ENCODE results near the gene EBLN2. TPM values are rescaled to one million over a fixed set of nuclear protein-coding genes. Genes with fewer than 3 reads are reported as not detected.

The EBLN2 gene
- total and polyA plus RNA-seq, 9 of the 15 experiments (the other 6 are each of a cell fraction or from before 2014, with no cell fraction given) = 0.39 to 4.6 (median 2.2) TPM

DNA sequence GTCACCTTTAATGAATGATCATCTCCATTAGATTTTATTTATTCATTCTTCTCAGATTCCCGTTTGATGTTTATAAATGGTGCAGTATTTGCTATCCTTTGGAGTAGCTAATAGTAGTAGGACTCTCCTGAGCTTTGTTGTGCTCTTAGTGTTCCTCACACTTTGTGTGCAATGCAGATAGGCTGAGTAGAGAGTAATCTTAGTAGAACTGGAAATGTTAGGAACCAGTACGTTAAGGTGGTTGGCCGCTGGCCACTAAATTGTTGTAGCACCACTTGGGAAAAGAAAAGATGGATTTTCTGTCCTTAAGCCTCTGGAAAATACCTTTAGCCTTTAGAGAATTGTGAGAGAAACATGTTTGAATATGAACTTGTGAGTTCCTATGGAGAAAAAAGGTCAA lies 19.9 kb upstream of the EBLN2 start:
- Histone ChIP-seq H3K9ac (ENCODE audit: insufficient read depth in 1 of 2, low read depth in 2 of 2, low read length in 2 of 2) (no peak overlapping the region), H2AFZ (ENCODE audit: low read depth, low read length) (no peak overlapping the region), H3K27ac (ENCODE audit: extremely low read depth, low read depth, low read length) (peak overlapping the region; percentile 30; the same call in 1 of the 3 replicates), H3K4me3 (no peak overlapping the region), H3K9me1 (ENCODE audit: control insufficient read depth, insufficient read depth, low read length) (no peaks in the 10 kb centered on the region), H3K4me1 (replicated peaks in 1 of 2; ENCODE audit: control insufficient read depth in 2 of 2, insufficient read depth in 2 of 2, low read length in 2 of 2) (peaks cover 0 to 6% of the 10 kb centered on the region in 2 experiments; a peak in 3 of 5 replicates), H3K79me2 (ENCODE audit: control insufficient read depth, insufficient read depth, low read length) (peaks cover 100% of the 10 kb centered on the region), H3K27me3 (ENCODE audit: control insufficient read depth in 2 of 2, insufficient read depth in 2 of 2, low read length in 2 of 2) (no peaks in the 10 kb centered on the region), H4K20me1 (replicated peaks; ENCODE audit: control insufficient read depth, insufficient read depth, low read length) (peaks cover 24% of the 10 kb centered on the region), H3K36me3 (ENCODE audit: control insufficient read depth, insufficient read depth, low read length) (peaks cover 14% of the 10 kb centered on the region; the same call in 1 of the 3 replicates), H3K4me2 (ENCODE audit: insufficient read depth, low read length) (no peak overlapping the region), H3K9me3 (replicated peaks; ENCODE audit: control insufficient read depth, insufficient read depth, low read depth, low read length) (no peaks in the 10 kb centered on the region)
- intact Hi-C loops (cut with micrococcal nuclease) = no loop called here
- peak; percentile 50; the same call in 2 of the 3 replicates for ATAC-seq
- no peak for FAIRE-seq
- ChIA-PET CTCF (ENCODE audit: low intra/inter-chr PET ratio) (no interaction called here), POLR2A (interaction anchor here (0.7 kb wide), 1 partner anchor 29 kb away, joined by 4 read pairs; no protein-coding TSS in a partner anchor)
- no TSS peak for BruUV-seq (replicated peaks)
- no peak for DNase-seq (ENCODE audit: extremely low read depth in 1 of 4, low spot score in 3 of 4)
- WGBS (ENCODE audit: insufficient coverage, low coverage, missing lambda C conversion rate) = 0% methylated on average over 3 of the region's 3 CpGs
- in situ Hi-C loops (cut with MboI) = no loop called here
- TF ChIP-seq ZNF766 (CRISPR knock-in tag; conservative IDR thresholded peaks at IDR 0.05) = no peak
- no peak for TF ChIP-seq STAT5B (CRISPR knock-in tag; IDR thresholded peaks at IDR 0.05)
- no peak for TF ChIP-seq TFAM (CRISPR knock-in tag; conservative IDR thresholded peaks at IDR 0.05)
- TF ChIP-seq, protein P1, sequence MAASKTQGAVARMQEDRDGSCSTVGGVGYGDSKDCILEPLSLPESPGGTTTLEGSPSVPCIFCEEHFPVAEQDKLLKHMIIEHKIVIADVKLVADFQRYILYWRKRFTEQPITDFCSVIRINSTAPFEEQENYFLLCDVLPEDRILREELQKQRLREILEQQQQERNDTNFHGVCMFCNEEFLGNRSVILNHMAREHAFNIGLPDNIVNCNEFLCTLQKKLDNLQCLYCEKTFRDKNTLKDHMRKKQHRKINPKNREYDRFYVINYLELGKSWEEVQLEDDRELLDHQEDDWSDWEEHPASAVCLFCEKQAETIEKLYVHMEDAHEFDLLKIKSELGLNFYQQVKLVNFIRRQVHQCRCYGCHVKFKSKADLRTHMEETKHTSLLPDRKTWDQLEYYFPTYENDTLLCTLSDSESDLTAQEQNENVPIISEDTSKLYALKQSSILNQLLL (CRISPR knock-in tag; IDR thresholded peaks at IDR 0.05; ENCODE audit: borderline replicate concordance) = no peak
- TF ChIP-seq ZNF445 (CRISPR knock-in tag; IDR thresholded peaks at IDR 0.05; ENCODE audit: low read depth) = no peak
- no peak for TF ChIP-seq GATAD2B (IDR thresholded peaks at IDR 0.05; ENCODE audit: borderline replicate concordance)
- TF ChIP-seq AFF4 (CRISPR knock-in tag; IDR thresholded peaks at IDR 0.05) = no peak
- TF ChIP-seq HNRNPK (IDR thresholded peaks at IDR 0.05; ENCODE audit: low read depth, low read length, poor library complexity, severe bottlenecking) = no peak
- no peak for TF ChIP-seq C11orf30 (IDR thresholded peaks at IDR 0.05; ENCODE audit: low read depth)
- TF ChIP-seq HCFC1 (IDR thresholded peaks at IDR 0.05; ENCODE audit: low read depth, low read length) = no peak
- TF ChIP-seq ETV5 (CRISPR knock-in tag; IDR thresholded peaks at IDR 0.05; ENCODE audit: low read depth) = no peak
- no peak for TF ChIP-seq MYNN (IDR thresholded peaks at IDR 0.05)
- TF ChIP-seq MYNN (CRISPR knock-in tag; IDR thresholded peaks at IDR 0.05) = no peak
- TF ChIP-seq RNF219 (CRISPR knock-in tag; IDR thresholded peaks at IDR 0.05) = no peak
- TF ChIP-seq PTBP1 (IDR thresholded peaks at IDR 0.05; ENCODE audit: low read depth, low read length) = no peak
- no peak for TF ChIP-seq ASH1L (IDR thresholded peaks at IDR 0.05; ENCODE audit: borderline replicate concordance, low read depth, partially characterized antibody)
- no peak for TF ChIP-seq FUS (optimal IDR thresholded peaks at IDR 0.05; ENCODE audit: low read depth, low read length)
- TF ChIP-seq ARNT (IDR thresholded peaks at IDR 0.05) = no peak

All from K562 (cell line).